UCSD-AML1 (cell line): ENCODE measurements around the gene SETD2.
"Not testable (repeated sequence)": the region's sequence is repeated elsewhere in the genome, so short reads cannot be mapped to it uniquely, and the experiment has no call there.

Source experiments
- DNase-seq: peaks from one replicate; lab custom pipeline; 2025; ENCODE audit not compliant: unreplicated experiment; lab: John Stamatoyannopoulos, UW

The SETD2 gene

DNA sequence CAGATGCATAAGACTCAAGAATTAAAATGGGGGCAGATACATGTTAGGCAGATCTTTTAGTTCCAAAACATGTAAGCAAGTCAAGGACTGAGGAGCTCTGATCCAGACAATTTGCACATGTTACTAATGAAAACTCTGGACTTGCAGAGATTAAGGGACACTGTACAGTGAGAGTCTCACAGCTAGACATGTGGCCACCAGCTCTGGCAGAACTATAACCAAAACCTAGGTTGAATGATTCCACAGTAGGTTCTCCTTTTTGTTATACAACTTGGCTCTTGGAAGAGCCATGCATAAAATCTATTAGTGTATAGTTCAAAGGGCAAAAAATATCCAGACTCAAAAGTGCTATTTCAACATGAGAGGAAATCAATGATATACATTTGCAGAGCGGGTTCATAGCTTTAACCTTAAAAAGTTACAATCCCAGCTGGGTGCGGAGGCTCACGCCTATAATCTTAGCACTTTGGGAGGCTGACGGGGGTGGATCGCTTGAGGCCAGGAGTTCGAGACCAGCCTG lies 61.8 kb downstream of the SETD2 start:
- no peak for DNase-seq

DNA sequence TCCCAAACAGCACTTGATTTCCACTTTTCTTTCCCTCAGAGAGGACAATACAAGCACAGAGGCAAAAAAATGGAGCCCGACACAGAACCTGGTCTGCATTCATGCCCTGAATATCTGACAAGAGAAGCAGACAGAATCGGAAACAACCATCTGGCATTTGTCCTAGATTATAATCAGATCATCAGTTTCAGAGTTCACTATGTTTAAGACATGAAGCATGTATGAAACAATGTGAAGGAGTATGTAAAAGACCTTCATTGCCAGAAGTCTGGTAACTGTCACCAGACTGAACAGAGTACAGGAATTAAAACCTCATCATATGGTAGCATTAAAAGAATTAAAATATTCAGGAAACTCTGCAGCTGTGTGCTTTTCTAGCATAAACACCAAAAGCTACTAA lies 65.0 kb downstream of the SETD2 start:
- DNase-seq: no peak

DNA sequence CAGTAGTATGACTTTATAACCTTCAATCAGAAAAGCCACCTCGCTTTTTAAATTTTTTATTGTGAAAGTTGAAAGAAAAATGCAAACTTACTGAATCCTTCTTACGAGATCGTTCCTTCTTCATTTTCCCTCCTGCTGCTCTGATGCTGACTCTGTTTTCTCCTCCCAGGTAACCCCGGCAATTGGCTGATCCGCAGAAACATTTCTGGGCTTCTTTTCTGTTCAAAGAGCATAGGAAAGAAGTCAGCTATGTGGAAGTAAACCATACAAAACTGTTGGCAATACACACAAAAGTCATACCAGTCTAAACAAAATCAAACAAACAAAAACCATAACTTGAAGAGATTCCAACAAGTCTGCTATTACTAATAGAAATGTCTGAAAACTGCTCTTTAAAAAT lies 66.0 kb downstream of the SETD2 start:
- no peak for DNase-seq

DNA sequence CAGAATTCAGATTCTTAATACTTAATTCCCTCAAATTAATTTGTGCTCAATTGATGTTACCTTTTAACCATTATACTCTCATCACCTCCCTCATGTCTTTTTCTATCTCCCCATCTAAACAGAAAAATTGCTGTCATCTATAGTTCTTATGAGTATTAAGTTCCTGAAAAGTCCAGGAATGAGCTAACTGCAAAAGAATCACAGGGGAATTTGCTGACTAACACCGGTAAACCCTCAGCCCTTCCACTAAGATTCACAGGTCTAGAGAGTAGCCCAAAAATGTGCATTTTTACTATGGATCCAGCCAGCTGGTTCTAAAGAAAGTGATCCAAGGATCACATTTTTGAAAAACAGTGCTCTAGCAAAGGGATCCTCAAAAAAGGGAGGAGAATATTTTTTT lies 67.0 kb downstream of the SETD2 start:
- no peak for DNase-seq

DNA sequence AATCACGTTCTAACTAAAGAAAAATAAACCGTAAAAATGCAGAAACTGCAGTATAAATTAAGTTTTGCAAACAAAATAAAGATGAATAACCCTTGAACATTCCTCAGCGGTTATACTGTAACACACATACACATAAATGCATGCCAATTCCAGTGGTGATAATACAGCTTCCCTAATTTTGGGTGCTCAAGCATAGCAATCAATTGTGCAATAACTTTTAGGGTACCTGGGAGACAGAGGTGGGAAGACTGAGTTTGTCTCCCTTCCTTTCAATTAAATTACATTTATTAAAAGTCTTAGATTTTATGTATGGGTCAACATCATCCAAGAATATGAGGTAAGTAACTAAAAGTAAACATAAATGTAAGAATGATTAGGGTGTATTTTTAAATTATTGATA lies 71.8 kb downstream of the SETD2 start:
- DNase-seq: no peak

DNA sequence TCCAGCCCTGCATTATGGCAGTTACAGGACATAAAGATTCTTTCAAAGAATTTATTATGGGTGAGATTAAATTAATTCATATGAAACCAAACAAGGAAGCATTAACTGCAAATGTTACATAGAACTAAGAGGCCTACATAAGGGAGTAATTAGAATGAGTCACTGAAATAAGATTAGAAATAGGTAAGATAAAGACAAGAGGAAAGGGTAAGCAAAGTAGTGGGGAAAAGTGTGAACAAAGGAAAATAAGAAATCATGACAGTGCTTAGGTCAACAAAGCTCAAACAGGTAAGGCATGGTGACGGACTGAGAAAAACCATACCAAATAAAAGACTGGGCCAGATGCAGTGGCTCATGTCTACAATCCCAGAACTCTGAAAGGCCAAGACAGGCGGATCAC lies 74.3 kb downstream of the SETD2 start:
- DNase-seq: no peak

DNA sequence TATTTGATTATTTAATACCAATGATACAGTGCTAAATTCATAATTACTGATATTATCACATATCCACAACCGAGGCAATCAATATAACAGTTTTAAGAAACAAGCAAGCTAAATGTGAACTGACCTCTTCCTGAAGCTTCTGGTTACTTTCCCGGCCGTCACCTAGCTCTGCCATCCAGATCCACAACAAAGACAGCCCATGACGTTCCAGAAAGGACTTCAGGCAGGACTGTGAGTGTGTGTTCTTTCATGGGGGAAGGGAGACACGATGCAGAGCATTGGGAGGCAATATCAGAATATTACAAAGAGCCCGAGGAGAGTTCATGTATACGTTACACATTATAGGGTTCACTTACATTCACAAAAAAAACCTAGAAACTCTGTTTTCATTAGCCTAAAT lies 77.8 kb downstream of the SETD2 start:
- DNase-seq: no peak

DNA sequence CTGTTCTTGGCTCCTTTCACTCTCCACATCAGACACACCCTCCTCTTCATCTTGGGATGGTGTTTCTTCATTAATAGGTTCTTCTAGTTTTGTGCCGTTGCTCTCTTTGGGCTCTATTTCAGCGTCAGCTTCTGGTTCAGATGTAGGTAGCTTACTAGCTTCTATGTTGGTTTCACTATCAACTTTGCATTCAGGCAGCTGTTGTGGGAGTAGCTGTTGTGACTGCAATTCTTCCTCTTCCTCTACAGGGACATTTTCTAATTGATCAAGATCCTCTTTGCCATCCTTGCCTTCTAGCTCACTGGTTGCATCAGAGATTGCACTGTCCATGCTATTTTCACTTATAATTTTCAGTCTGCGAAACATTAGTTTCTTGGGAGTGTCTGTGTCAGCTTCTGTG lies 80.1 kb downstream of the SETD2 start:
- DNase-seq: no peak

DNA sequence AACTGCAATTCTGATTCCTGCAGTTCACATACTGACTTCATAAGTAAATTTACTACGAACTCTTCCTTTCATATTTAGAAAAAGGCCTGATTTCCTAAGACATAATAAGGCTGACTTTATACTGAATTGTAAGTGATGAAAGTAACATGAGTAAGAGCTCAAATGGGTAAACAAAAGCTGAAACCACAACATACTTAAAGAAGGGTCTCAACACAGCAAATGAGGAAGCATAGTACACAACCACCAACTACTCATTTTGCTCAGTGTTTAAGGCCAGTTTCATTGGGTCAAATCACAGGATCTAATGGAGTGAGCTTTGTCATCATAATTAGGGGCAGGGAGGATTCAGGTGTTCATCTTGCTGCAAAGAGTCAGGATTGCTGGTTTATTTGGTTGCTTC lies 81.4 kb downstream of the SETD2 start:
- no peak for DNase-seq

DNA sequence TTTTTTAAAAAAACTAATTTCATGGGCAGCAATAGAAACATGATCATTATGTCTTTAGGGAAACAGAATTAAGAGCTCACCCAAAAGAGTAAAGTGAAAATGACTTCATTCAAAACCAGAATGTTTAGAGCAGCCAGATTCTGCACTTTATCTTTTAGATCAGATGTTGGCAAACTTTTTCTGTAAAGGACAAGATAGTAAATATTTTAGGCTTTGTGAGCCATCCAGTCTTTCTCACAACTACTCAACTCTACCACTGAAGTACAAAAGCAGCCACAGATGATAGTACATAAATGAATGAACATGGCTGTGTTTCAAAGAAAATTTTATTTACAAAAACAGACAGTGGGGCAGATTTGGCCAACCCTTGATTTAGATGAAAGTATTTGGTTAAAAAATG lies 84.5 kb downstream of the SETD2 start:
- no peak for DNase-seq

DNA sequence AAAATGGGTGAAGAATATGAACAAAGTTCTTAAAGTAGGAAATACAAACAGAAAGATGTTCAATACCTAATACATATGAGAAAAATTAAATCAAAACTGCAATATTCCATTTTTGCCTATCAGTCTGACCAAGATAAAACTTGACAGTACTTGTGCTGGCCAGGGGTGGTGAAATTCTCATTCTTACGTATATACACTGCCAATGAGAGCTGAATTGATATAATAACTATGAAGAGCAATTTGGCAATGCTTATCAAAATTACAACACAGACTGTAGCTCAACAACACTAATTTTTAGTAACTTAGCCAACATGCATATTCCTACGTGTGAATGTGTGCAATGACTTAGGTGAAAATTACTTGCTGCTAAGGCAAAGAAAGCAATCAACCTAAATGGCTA lies 90.2 kb downstream of the SETD2 start:
- no peak for DNase-seq

DNA sequence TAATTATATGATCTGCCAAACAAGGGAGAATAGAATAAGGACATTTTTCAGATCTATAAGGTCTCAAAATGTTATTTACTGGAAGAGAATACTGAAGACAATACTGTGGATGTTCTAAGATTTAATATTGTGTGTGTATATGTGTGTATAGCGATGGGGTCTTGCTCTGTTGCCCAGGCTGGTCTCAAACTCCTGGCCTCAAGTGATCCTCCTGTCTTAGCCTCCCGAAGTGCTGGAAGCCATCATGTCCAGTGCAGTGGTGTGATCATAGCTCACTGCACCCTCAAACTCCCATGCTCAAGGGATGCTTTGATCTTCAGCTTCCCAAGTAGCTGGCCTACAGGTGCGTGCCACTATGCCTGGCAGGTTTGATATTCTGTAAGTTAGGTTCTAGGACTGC lies 93.1 kb downstream of the SETD2 start:
- no peak for DNase-seq

DNA sequence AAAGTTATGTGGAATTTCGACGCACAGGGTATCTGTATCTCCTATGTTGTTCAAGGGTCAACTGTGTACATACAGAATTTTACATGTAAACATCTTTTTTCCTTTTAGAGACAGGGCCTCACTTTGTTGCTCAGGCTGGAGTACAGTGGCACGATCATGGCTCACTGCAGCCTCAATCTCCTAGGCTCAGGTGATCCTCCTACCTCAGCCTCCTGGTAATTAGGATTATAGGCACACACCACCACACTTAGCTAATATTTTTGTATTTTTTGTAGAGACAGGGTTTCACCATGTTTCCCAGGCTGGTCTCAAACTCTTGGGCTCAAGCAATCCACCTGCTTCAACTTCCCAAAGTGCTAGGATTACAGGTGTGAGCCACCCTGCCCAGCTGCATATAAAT lies 97.7 kb downstream of the SETD2 start:
- DNase-seq: not testable (repeated sequence)

DNA sequence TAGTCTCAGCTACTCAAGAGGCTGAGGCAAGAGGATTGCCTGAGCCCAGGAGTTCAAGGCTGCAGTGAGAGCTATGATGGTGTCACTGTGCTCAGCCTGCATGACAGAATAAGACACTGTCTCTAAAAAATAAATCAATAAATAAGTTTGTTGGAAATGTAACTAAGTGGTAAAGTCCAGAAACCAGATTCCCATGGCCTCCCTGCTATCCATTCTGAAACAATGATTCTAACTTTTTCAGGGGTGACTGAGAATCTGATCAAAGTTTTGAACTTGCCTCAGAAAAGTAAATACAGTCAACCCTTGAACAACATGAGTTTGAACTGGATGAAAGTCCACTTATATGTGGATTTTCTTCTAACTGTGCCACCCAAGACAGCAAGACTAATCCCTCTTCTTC lies 98.2 kb downstream of the SETD2 start:
- no peak for DNase-seq

DNA sequence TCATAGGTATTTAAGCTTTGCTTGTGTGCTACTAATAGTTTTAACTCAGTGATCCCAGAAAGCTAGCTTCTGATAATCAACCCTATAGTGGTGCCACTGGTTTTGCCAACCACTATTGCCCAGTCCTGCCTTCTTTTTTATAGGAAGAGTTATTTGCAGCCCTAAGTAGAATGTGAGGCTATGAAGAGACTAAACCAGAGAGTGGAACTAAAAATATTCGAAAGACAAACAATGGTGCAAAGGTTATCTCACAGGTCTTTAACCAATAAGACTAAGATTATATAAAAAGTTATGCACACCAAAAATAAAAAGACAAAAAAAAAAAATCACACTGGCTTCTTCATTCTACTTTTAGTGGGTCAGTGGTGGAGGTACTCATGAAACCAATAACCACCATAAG lies 98.9 kb downstream of the SETD2 start:
- no peak for DNase-seq

DNA sequence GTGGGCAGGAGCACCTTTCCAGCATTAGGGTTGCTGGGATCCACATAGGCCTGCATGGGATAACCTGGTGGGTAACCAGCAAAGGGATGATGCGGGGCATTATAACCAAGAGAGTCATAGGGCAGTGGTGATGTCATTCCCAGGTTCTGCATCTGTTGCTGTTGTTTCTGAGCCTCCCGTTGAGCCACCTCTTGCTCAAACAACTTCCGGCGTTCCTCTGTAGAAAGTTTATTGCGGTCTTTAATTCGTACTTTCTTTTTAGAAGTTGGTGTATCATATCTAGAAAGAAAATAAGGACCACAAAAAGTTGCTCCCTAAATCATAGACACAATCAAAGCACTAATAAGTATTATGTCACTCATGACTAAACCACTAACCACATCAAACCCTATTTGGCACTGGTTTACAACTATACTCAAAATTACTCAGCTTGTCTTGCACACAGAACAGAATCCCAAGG lies 106.7 kb downstream of the SETD2 start:
- no peak for DNase-seq

DNA sequence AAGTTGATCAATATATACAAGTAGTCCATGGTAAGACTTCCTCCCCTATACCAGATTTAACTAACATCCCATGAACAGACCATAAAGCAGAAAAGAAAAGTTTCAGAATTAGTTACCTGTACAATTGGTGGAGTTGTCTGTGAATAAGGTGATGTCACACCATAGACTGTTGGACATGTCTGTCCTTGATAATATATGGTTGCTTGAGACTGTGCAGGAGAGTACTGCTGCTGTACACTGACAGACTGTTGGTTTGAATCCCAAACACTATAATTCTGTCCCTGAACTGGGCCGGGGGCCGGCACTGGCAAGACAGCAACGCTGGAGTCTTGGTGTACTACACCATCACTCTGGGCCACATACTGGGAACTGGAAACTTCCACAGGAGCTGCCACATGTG lies 107.2 kb downstream of the SETD2 start:
- no peak for DNase-seq

DNA sequence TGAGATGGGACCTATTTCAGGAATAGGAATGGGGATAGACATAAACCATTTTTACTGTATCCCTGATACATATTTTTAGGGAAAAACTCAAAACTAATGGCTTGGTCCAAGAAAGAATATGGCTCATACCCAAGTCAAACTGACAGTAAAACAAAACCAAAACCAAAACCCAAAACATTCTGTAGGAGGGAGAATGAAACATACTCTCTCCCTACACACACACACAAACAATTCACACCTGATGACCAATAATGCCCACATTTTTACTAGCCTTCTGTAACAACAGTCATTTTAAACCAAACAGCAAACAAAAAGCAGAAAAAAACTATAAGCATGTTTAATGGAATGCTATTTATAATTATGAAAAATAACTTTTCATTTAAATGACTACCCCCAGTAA lies 109.5 kb downstream of the SETD2 start:
- no peak for DNase-seq

DNA sequence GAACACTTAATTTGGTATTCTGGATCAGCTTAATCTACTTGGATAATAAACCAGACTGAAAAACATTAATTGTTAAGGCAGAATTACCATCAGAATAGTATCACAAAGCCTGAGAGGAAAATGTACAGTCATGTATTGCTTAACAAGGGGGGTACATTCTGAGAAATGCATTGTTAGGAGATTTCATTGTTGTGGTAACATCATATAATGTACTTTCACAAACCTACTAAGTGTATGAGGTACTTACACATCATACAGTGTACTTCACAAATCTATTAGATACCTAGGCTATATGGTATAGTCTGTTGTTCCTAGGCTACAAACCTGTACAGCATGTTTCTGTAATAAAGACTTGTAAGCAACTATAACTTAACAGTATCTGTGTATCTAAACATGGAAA lies 116.2 kb downstream of the SETD2 start:
- no peak for DNase-seq

DNA sequence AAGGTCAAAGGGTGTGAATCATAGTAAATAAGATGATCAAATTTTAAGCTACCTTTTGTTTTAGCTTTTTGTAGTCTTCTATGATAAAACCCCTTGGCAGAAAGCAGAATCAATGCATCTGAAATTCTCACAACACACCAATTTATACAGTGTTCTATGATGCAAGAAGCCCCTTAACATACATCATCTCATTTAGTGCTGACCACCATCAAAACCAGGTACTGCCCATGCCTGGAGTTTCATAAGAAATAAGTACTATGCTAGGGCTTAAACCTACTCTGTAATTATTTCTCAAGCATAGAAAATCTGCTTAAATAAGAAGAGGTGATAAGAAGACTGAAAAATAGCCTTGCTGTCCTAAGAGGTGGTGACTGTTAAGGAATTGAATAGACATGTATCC lies 116.8 kb downstream of the SETD2 start:
- no peak for DNase-seq

DNA sequence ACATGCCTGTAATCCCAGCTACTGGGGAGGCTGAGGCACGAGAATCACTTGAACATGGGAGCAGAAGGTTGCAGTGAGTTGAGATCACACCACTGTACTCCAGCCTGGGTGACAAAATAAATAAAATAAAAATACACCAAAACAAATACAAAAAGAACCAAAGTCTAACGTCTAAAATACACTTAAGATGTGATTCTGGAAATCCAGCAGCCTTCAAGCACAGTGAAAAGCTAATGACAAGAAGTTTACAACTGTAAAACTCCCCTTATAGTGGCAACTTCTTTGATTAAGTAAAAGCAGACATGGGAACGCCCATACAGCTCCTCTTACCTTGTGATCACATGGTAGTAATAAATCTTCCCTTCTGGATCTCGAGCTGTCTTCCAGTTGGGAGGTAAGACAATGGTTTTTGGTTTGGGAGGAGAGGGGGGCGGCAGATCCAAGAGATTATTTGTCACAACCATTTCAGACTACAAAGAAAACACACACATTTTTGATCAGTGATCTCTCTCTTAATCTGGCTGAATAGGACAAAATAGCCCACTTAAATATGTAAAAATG lies 121.6 kb downstream of the SETD2 start:
- DNase-seq: no peak

DNA sequence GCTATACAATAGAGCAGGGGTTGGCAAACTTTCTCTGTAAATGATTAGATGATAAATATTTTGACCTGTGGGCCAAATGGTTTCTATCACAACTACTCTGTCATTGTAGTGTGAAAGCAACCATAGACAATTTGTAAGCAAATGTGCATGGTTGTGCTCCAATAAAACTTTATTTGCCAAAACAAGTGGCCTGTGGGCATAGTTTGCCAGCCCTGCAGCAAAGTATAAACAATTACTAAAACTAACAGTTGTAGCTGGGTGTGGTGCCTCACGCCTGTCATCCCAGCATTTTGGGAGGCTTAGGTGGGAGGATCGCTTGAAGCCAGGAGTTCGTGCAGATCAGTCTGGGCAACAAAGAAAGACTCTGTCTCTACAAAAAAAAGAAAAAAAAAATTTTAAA lies 122.8 kb downstream of the SETD2 start:
- DNase-seq: no peak

DNA sequence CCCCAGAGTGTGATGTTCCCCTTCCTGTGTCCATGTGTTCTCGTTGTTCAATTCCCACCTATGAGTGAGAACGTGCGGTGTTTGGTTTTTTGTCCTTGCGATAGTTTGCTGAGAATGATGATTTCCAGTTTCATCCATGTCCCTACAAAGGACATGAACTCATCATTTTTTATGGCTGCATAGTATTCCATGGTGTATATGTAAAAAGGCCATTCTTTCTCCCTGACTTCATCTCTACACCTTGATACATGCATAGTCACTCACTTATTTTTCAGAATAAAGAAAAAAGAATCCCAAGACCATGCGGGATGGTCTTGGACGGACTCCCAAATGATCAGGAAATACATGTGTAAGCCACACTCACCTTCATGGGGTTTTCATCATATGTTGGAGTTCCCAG lies 126.6 kb downstream of the SETD2 start:
- not testable (repeated sequence) for DNase-seq

DNA sequence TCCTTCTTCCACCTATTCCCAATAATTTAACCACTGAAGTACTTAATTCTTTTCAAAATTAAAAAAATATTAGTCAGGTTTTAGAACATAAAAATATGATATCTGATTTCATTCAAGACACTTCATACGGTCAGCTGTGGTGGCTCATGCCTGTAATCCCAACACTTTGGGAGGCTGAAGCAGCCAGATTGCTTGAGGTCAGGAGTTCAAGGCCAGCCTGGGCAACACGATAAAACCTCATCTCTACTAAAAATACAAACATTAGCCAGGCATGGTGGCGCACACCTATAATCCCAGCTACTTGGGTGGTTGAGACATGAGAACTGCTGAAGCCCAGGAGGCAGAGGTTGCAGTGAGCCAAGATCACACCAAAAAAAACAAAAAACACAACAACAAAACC lies 127.8 kb downstream of the SETD2 start:
- no peak for DNase-seq
